22Rv1 (cell line): ENCODE measurements around the gene UBL7.

ENCODE experiments used
- ZFX ChIP-seq: fragments of 450-650 bp; IDR thresholded peaks from 2 replicates; pipeline ENCODE4 v1.6.1; 2017; ENCODE audit warnings: antibody characterized with exemption, borderline replicate concordance
- TF ChIP-seq, protein P1 (sequence below): fragments of 450-650 bp; IDR thresholded peaks from 2 replicates; pipeline ENCODE4 v1.5.1; 2017; ENCODE audit warnings: mild to moderate bottlenecking

DNA sequence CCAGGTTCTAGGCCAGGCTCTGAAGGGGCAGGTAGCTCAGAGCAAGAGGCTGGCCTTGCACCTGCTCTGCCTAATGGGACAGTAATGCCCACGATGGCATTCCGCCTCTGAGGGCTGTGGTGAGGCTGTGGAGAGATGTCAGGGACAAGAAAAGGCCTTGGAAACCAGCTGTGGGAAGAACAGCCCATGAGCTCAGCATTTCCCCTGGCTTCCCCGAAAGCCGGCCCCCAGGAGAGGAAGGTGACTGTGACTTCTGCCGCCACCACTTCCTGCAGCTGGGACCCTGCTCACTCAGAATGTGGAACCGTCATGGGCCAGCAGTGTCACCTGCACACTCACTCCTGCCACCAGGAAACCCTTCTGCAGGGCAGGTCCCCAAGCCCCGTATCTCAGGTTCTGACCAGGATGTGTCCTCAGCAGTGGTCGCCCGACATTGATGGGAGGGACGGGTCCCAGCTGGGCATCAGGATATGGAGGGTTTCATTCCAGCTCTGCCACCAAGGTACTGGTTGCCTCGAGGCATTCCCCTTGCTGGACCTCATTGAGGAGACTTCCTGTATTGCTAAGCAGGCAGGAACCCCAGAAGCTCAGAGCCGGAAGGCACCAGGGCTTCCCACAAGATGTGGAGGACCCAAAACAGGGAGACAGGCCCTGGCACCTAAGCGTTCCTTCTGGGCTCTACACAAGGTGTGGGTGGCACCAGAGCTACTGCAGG, 57.9 kb downstream of the UBL7 start:
- TF ChIP-seq, protein P1, sequence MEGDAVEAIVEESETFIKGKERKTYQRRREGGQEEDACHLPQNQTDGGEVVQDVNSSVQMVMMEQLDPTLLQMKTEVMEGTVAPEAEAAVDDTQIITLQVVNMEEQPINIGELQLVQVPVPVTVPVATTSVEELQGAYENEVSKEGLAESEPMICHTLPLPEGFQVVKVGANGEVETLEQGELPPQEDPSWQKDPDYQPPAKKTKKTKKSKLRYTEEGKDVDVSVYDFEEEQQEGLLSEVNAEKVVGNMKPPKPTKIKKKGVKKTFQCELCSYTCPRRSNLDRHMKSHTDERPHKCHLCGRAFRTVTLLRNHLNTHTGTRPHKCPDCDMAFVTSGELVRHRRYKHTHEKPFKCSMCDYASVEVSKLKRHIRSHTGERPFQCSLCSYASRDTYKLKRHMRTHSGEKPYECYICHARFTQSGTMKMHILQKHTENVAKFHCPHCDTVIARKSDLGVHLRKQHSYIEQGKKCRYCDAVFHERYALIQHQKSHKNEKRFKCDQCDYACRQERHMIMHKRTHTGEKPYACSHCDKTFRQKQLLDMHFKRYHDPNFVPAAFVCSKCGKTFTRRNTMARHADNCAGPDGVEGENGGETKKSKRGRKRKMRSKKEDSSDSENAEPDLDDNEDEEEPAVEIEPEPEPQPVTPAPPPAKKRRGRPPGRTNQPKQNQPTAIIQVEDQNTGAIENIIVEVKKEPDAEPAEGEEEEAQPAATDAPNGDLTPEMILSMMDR, result no peak
- no peak for TF ChIP-seq ZFX
